Karpas-422 (cell line): ENCODE results near the gene WWOX. TPM values are rescaled to one million over a fixed set of nuclear protein-coding genes. Genes with fewer than 3 reads are reported as not detected.

Experiments
- DNase-seq: peaks from one replicate; pipeline ENCODE4 v3.0.0-alpha.2; 2015
- H2AFZ ChIP-seq: fragments of 200-600 bp; sonication (generic); 2 replicates; pipeline ENCODE4 v1.6.1; 2014; ENCODE audit warnings: antibody characterized with exemption, low read length, mixed read lengths
- H3K27ac ChIP-seq: fragments of 200-600 bp; sonication (generic); 2 replicates; pipeline ENCODE4 v1.5.1; 2014; ENCODE audit warnings: mild to moderate bottlenecking, low read length, moderate library complexity
- H3K27me3 ChIP-seq: fragments of 200-600 bp; sonication (generic); 2 replicates; pipeline ENCODE4 v1.6.1; 2014; ENCODE audit warnings: low read length, mixed read lengths
- H3K36me3 ChIP-seq: fragments of 200-600 bp; sonication (generic); 2 replicates; pipeline ENCODE4 v1.6.1; 2014; ENCODE audit warnings: low read length, mixed read lengths; ENCODE audit not compliant: insufficient read depth
- H3K4me1 ChIP-seq: fragments of 200-600 bp; sonication (generic); 2 replicates; pipeline ENCODE4 v1.6.1; 2014; ENCODE audit warnings: mild to moderate bottlenecking, low read length, mixed read lengths
- H3K4me2 ChIP-seq: fragments of 200-600 bp; sonication (generic); 2 replicates; pipeline ENCODE4 v1.6.1; 2014; ENCODE audit warnings: low read length, low read depth, mild to moderate bottlenecking; ENCODE audit not compliant: poor library complexity, severe bottlenecking
- H3K4me3 ChIP-seq: fragments of 200-600 bp; sonication (generic); 2 replicates; pipeline ENCODE4 v1.5.1; 2014; ENCODE audit warnings: mild to moderate bottlenecking, antibody characterized with exemption, low read length, mixed read lengths
- H3K79me2 ChIP-seq: fragments of 200-600 bp; sonication (generic); 2 replicates; pipeline ENCODE4 v1.6.1; 2014; ENCODE audit warnings: mild to moderate bottlenecking, low read length, mixed read lengths
- H3K9ac ChIP-seq: fragments of 200-600 bp; sonication (generic); 2 replicates; pipeline ENCODE4 v1.6.0; 2014; ENCODE audit warnings: low read length
- H3K9me2 ChIP-seq: fragments of 200-600 bp; sonication (generic), shearing (Covaris generic); replicated peaks from 2 replicates; pipeline ENCODE4 v1.6.0; 2014; ENCODE audit warnings: mild to moderate bottlenecking, low read length, moderate library complexity; ENCODE audit not compliant: insufficient read depth
- H3K9me3 ChIP-seq: fragments of 300-700, 200-600 bp; sonication (generic); 2 replicates; pipeline ENCODE4 v1.6.1; 2014; ENCODE audit warnings: low read length, mixed read lengths
- H4K20me1 ChIP-seq: fragments of 200-600 bp; sonication (generic); 2 replicates; pipeline ENCODE4 v1.6.1; 2014; ENCODE audit warnings: mild to moderate bottlenecking, antibody characterized with exemption, low read length, low read depth; ENCODE audit not compliant: insufficient read depth
- total RNA-seq: library from RNA; depleted of rRNA; stranded (reverse); fragments of >200 nt; shearing (Covaris generic); gene quantifications from 2 replicates; pipeline ENCODE4 v1.2.3, GENCODE V29; 2014; ENCODE audit warnings: low replicate concordance

The WWOX gene
- total RNA-seq, 1 experiment from 2014 or later: 66.2 TPM

GRCh38 chr16:78996790-78997189 is 897.3 kb downstream of the WWOX start:
- H3K9ac ChIP-seq: no peak overlapping the region
- H3K4me2 ChIP-seq: no peak overlapping the region
- no peak overlapping the region for H3K4me3 ChIP-seq
- no peaks in the 10 kb centered on the region for H3K27me3 ChIP-seq
- no peaks in the 10 kb centered on the region for H3K4me1 ChIP-seq
- H2AFZ ChIP-seq: no peak overlapping the region
- no peaks in the 10 kb centered on the region for H4K20me1 ChIP-seq
- no peak overlapping the region for H3K27ac ChIP-seq
- H3K79me2 ChIP-seq: no peaks in the 10 kb centered on the region
- H3K9me3 ChIP-seq: no peaks in the 10 kb centered on the region
- no peaks in the 10 kb centered on the region for H3K36me3 ChIP-seq
- no peaks in the 10 kb centered on the region for H3K9me2 ChIP-seq
- DNase-seq: no peak

GRCh38 chr16:78998879-78999278 is 899.4 kb downstream of the WWOX start:
- no peaks in the 10 kb centered on the region for H3K4me1 ChIP-seq
- H3K36me3 ChIP-seq: no peaks in the 10 kb centered on the region
- no peak overlapping the region for H3K27ac ChIP-seq
- H2AFZ ChIP-seq: no peak overlapping the region
- H3K4me3 ChIP-seq: no peak overlapping the region
- DNase-seq: no peak
- no peak overlapping the region for H3K9ac ChIP-seq
- H4K20me1 ChIP-seq: no peaks in the 10 kb centered on the region
- H3K79me2 ChIP-seq: no peaks in the 10 kb centered on the region
- no peaks in the 10 kb centered on the region for H3K27me3 ChIP-seq
- H3K9me2 ChIP-seq: no peaks in the 10 kb centered on the region
- no peaks in the 10 kb centered on the region for H3K9me3 ChIP-seq
- no peak overlapping the region for H3K4me2 ChIP-seq

GRCh38 chr16:79001156-79001967 is 901.9 kb downstream of the WWOX start:
- Histone ChIP-seq H3K27ac (no peak overlapping the region), H3K9me3 (no peaks in the 10 kb centered on the region), H3K4me2 (no peak overlapping the region), H3K9ac (no peak overlapping the region), H3K4me3 (no peak overlapping the region), H3K4me1 (no peaks in the 10 kb centered on the region), H3K9me2 (no peaks in the 10 kb centered on the region), H4K20me1 (no peaks in the 10 kb centered on the region), H2AFZ (no peak overlapping the region), H3K79me2 (no peaks in the 10 kb centered on the region), H3K27me3 (no peaks in the 10 kb centered on the region), H3K36me3 (no peaks in the 10 kb centered on the region)
- no peak for DNase-seq

- Histone ChIP-seq H4K20me1 (no peaks in the 10 kb centered on the region), H3K27ac (no peak overlapping the region), H3K79me2 (no peaks in the 10 kb centered on the region), H3K4me1 (no peaks in the 10 kb centered on the region), H2AFZ (no peak overlapping the region), H3K36me3 (no peaks in the 10 kb centered on the region), H3K9ac (no peak overlapping the region), H3K9me2 (no peaks in the 10 kb centered on the region), H3K27me3 (no peaks in the 10 kb centered on the region), H3K4me3 (no peak overlapping the region), H3K9me3 (no peaks in the 10 kb centered on the region), H3K4me2 (no peak overlapping the region)
- no peak for DNase-seq
Observed at GRCh38 chr16:79003026-79003609, 903.7 kb downstream of the WWOX start.

GRCh38 chr16:79004309-79004708 is 904.9 kb downstream of the WWOX start:
- no peaks in the 10 kb centered on the region for H3K36me3 ChIP-seq
- no peaks in the 10 kb centered on the region for H3K79me2 ChIP-seq
- H3K9me2 ChIP-seq: no peaks in the 10 kb centered on the region
- H3K9ac ChIP-seq: no peak overlapping the region
- no peaks in the 10 kb centered on the region for H3K9me3 ChIP-seq
- H3K27me3 ChIP-seq: no peaks in the 10 kb centered on the region
- H2AFZ ChIP-seq: no peak overlapping the region
- DNase-seq: no peak
- no peaks in the 10 kb centered on the region for H3K4me1 ChIP-seq
- no peak overlapping the region for H3K27ac ChIP-seq
- H4K20me1 ChIP-seq: no peaks in the 10 kb centered on the region
- H3K4me2 ChIP-seq: no peak overlapping the region
- no peak overlapping the region for H3K4me3 ChIP-seq

GRCh38 chr16:79005096-79005495 is 905.6 kb downstream of the WWOX start:
- no peaks in the 10 kb centered on the region for H3K9me3 ChIP-seq
- no peaks in the 10 kb centered on the region for H3K79me2 ChIP-seq
- no peaks in the 10 kb centered on the region for H4K20me1 ChIP-seq
- no peak overlapping the region for H3K27ac ChIP-seq
- no peaks in the 10 kb centered on the region for H3K9me2 ChIP-seq
- H3K9ac ChIP-seq: no peak overlapping the region
- no peak overlapping the region for H3K4me3 ChIP-seq
- DNase-seq: no peak
- H3K4me2 ChIP-seq: no peak overlapping the region
- H3K27me3 ChIP-seq: no peaks in the 10 kb centered on the region
- H3K4me1 ChIP-seq: no peaks in the 10 kb centered on the region
- no peak overlapping the region for H2AFZ ChIP-seq
- H3K36me3 ChIP-seq: no peaks in the 10 kb centered on the region

GRCh38 chr16:79006206-79006605 is 906.8 kb downstream of the WWOX start:
- Histone ChIP-seq H3K9me3 (no peaks in the 10 kb centered on the region), H3K4me1 (no peaks in the 10 kb centered on the region), H3K4me3 (no peak overlapping the region), H3K79me2 (no peaks in the 10 kb centered on the region), H2AFZ (no peak overlapping the region), H3K36me3 (no peaks in the 10 kb centered on the region), H3K9ac (no peak overlapping the region), H3K9me2 (no peaks in the 10 kb centered on the region), H3K27ac (no peak overlapping the region), H3K4me2 (no peak overlapping the region), H4K20me1 (no peaks in the 10 kb centered on the region), H3K27me3 (no peaks in the 10 kb centered on the region)
- DNase-seq: no peak

- Histone ChIP-seq H3K79me2 (no peaks in the 10 kb centered on the region), H3K4me3 (no peak overlapping the region), H3K27ac (no peak overlapping the region), H3K27me3 (no peaks in the 10 kb centered on the region), H2AFZ (no peak overlapping the region), H3K36me3 (no peaks in the 10 kb centered on the region), H3K4me2 (no peak overlapping the region), H3K9me3 (no peaks in the 10 kb centered on the region), H3K9ac (no peak overlapping the region), H3K9me2 (no peaks in the 10 kb centered on the region), H4K20me1 (no peaks in the 10 kb centered on the region), H3K4me1 (no peaks in the 10 kb centered on the region)
- DNase-seq: no peak
Observed at GRCh38 chr16:79006765-79007164, 907.3 kb downstream of the WWOX start.
